Body of pancreas (tissue), 4 donors: Measurements from ENCODE around the gene ZRANB1.

Experiments used
- CTCF ChIP-seq, 7 experiments: fragments of 450-650 bp in 4 of 7; fragments of 200-600 bp in 3 of 7; sonication (generic) in 3 of 7; IDR thresholded peaks; one replicate each; pipeline ENCODE4 v1.5.1; 2016 to 2019; ENCODE audit warnings: antibody characterized with exemption in 7 of 7
- POLR2A ChIP-seq, 3 donors: fragments of 450-650 bp; IDR thresholded peaks; one replicate each; pipeline ENCODE4 v1.6.1; 2016; ENCODE audit warnings: antibody characterized with exemption in 3 of 3, mild to moderate bottlenecking in 2 of 3

GRCh38 chr10:124899151-124899550 is 42.8 kb upstream of the ZRANB1 start:
- TF ChIP-seq CTCF (IDR thresholded peaks at IDR 0.05), result no peak
- TF ChIP-seq POLR2A (IDR thresholded peaks at IDR 0.05), result no peak
